GM19099 (cell line): ENCODE results near the gene MDH1B.

Experiments
- POLR2A ChIP-seq: IDR thresholded peaks from 3 replicates; pipeline ENCODE4 v1.6.1; 2011; ENCODE audit warnings: low read depth; ENCODE audit not compliant: insufficient read length; ENCODE audit errors: extremely low read depth

The MDH1B gene

GRCh38 chr2:206721256-206721920 is 43.7 kb downstream of the MDH1B start:
- no peak for TF ChIP-seq POLR2A

- no peak for TF ChIP-seq POLR2A
Measured at GRCh38 chr2:206718296-206718695, 46.8 kb downstream of the MDH1B start, which contains the start of gene DYTN. DYTN (minus strand) TSS chr2:206718396; CDS start chr2:206718279, 117 bp downstream.

- no peak for TF ChIP-seq POLR2A
Measured at GRCh38 chr2:206716623-206717022, 48.5 kb downstream of the MDH1B start.

DNA sequence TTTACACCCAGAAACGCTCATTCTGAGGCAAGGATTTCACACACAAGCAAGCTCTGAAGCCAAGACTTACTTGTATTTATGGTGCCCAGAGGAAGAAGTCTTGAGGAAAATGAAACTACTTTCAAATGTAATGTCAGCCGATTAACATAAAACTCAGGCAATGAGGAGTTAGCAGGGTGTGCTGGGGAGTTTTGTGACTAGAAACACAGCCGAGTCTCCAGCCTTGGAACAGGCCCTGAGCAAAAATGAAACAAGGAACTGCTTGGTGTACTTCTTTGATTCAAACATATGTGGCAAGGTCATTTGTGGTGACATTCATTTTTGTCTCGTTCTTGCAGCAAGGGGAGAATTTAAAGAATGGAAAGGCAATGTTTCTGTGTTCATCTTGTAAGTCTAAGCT is 51.4 kb downstream of the MDH1B start:
- no peak for TF ChIP-seq POLR2A

DNA sequence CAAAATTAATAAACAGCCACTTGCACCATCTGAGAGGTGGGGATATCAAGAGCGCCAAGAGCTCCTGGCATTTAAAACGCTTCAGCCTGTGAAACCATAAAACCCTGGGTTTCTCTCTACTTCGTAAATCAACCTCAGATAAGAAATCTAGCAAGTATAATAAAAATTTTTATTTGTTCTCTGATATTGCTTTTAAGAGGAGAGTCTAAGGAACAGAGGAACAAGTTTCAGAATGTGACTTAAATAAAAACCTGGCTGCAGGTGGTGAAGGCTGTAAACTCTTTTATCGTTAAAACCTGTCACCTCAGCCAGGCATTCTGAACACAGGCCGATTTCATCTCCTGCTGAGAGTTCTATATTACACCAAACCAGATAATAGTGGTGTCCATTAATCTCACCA is 56.8 kb downstream of the MDH1B start:
- TF ChIP-seq POLR2A: no peak

- TF ChIP-seq POLR2A: no peak
Measured at GRCh38 chr2:206707164-206707701, 57.9 kb downstream of the MDH1B start.

DNA sequence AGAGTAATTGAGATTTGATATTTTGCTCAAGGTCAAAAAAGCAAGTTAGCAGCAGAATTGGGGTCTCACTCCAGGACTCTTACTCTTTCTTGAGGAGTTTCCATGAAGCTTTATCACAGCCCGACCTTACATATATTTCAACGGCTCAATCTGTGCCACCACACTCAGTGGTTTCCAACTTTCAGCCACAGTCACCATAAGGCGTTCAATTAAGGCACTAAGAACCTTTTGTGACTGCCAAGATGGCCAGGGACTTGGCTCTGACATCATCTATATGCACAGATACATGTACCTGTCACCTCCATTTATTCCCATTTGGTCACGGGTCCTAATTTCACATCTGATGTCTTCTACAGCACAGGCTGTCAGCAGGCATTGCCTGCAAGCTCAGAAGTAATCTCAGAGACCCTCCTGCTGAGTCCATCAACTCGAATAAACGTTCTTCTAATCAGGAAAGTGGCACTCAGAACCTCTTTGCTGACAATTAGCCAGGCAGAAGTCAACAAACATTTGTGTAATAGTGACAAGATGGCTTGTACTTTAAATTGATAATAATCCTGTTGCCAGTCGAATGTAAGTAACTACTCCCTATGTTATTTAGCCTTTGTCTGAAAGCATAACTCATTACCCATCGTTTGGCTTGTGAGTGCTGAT is 63.0 kb downstream of the MDH1B start:
- no peak for TF ChIP-seq POLR2A

- TF ChIP-seq POLR2A: no peak
Measured at GRCh38 chr2:206700156-206700555, 65.0 kb downstream of the MDH1B start.

- no peak for TF ChIP-seq POLR2A
Measured at GRCh38 chr2:206698811-206699210, 66.3 kb downstream of the MDH1B start.

- no peak for TF ChIP-seq POLR2A
Measured at GRCh38 chr2:206696910-206697309, 68.2 kb downstream of the MDH1B start.

GRCh38 chr2:206693399-206694137 is 71.6 kb downstream of the MDH1B start:
- no peak for TF ChIP-seq POLR2A

GRCh38 chr2:206692971-206693370 is 72.2 kb downstream of the MDH1B start:
- no peak for TF ChIP-seq POLR2A

DNA sequence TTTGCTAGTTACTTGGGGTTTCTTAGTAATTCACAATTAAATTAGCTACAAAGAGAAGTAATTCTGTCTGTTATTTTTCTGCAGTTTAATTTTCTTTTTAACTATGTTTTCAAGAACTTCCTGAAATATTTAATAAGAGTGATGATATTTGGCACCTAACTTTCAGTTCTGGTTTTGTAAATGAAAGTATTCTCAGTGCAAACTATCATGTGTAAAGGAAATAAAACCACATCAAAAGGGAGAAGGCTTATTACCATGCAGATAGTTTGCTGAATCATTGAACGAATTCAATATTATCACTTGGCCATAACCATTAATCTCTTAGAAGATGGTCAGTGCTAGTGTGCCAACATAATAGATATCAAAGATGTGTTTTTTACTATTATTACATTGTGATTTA is 76.1 kb downstream of the MDH1B start:
- TF ChIP-seq POLR2A: no peak

DNA sequence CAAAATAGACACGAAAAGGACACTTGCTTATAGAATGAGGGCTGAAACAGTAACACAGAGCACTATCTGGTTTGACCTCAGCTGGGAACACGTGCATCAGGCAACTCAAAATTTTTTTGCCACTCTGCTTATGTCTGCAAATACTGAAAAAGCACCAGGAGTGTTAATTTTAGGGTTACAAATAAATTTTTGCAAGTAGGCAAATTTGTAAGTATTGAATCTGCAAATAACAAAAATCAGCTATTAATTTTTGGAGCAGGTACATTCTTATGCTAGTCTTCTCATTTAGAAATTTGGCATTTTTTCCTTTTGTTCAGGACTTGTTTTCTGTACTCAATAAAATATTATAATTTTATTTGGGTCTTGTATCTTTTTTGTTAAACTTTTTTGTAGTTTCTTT is 76.7 kb downstream of the MDH1B start:
- TF ChIP-seq POLR2A: no peak
